HepG2 (cell line): Measurements from ENCODE around the gene ABHD17C. TPM values are rescaled to one million over a fixed set of nuclear protein-coding genes. Genes with fewer than 3 reads are reported as not detected.

Experiments
- ATAC-seq: fragments of 200-7000 bp; cut with Tn5 transposase; 3 replicates; pipeline ENCODE4 v1.9.1; 2020; ENCODE audit warnings: mild to moderate bottlenecking, moderate library complexity
- BruUV-seq: library from RNA; stranded (reverse); fragments of 400-500 nt; replicated peaks from 2 replicates; lab custom pipeline; 2021; lab: Mats Ljungman, UMichigan
- CTCF ChIA-PET: fragments of 300-600 bp; formaldehyde crosslinking; extraction: SDS; loops from one replicate; lab custom pipeline; 2021; ENCODE audit warnings: low total read pairs, inconsistent platforms, low intra/inter-chr PET ratio; lab: Yijun Ruan, JAX
- POLR2A ChIA-PET: fragments of 350-600 bp; sonication (Branson Sonifier 250); formaldehyde crosslinking; loops from one replicate; lab custom pipeline; 2020; ENCODE audit warnings: antibody characterized with exemption, inconsistent platforms; lab: Yijun Ruan, JAX
- DNase-seq: peaks from one replicate; pipeline ENCODE4 v3.0.0-alpha.2; 2015; ENCODE audit warnings: low spot score
- FAIRE-seq: peaks from 3 replicates; lab custom pipeline; 2011; peaks lifted over from hg19 to GRCh38; lab: Jason Lieb, UNC
- H2AFZ ChIP-seq: one replicate; pipeline ENCODE4 v1.6.1; 2011; ENCODE audit warnings: low read length, inconsistent platforms
- H3K27ac ChIP-seq: fragments of 300-600 bp; 3 replicates; pipeline ENCODE4 v1.8.0; 2011; ENCODE audit warnings: mixed run types, mild to moderate bottlenecking, mixed read lengths, low read length, inconsistent platforms; ENCODE audit not compliant: insufficient read depth; ENCODE audit errors: extremely low read length
- H3K27me3 ChIP-seq, 2 experiments: fragments of 200-600 bp in 1 of 2; 2 replicates in 1 of 2; 3 replicates in 1 of 2; pipeline versions ENCODE4 v1.6.0 to v1.8.0; 2011; ENCODE audit warnings: low read length in 2 of 2, mild to moderate bottlenecking in 2 of 2, moderate library complexity in 2 of 2, inconsistent platforms in 1 of 2; ENCODE audit not compliant: insufficient read depth in 2 of 2, control insufficient read depth in 1 of 2
- H3K36me3 ChIP-seq, 2 experiments: fragments of 200-600 bp in 1 of 2; replicated peaks in 1 of 2; 2 replicates in 1 of 2; 3 replicates in 1 of 2; pipeline versions ENCODE4 v1.5.1 to v1.8.0; 2011; ENCODE audit warnings: low read length in 2 of 2, inconsistent platforms in 1 of 2; ENCODE audit not compliant: insufficient read depth in 2 of 2, control insufficient read depth in 1 of 2
- H3K4me1 ChIP-seq: 2 replicates; pipeline ENCODE4 v1.5.1; 2012; ENCODE audit warnings: low read length, inconsistent platforms; ENCODE audit not compliant: insufficient read depth
- H3K4me2 ChIP-seq: 2 replicates; pipeline ENCODE4 v1.6.0; 2011; ENCODE audit warnings: low read depth, low read length, inconsistent platforms
- H3K4me3 ChIP-seq, 3 experiments: fragments of 200-600 bp in 1 of 3; sonication (generic), shearing (Covaris generic) in 1 of 3; replicated peaks in 1 of 3; 2 replicates each; pipeline ENCODE4 v1.5.1; 2011 to 2016; ENCODE audit warnings: low read length in 3 of 3, inconsistent platforms in 2 of 3, low read depth in 2 of 3, mild to moderate bottlenecking in 2 of 3, control low read depth in 1 of 3, mixed read lengths in 1 of 3; ENCODE audit not compliant: insufficient read depth in 1 of 3
- H3K79me2 ChIP-seq: one replicate; pipeline ENCODE4 v1.6.1; 2011; ENCODE audit warnings: low read length, inconsistent platforms; ENCODE audit not compliant: insufficient read depth
- H3K9ac ChIP-seq: 2 replicates; pipeline ENCODE4 v1.6.0; 2011; ENCODE audit warnings: mild to moderate bottlenecking, low read depth, low read length, inconsistent platforms; ENCODE audit not compliant: insufficient read depth
- H3K9me3 ChIP-seq: 2 replicates; pipeline ENCODE4 v1.5.1; 2012; ENCODE audit warnings: mild to moderate bottlenecking, low read length
- H4K20me1 ChIP-seq: 2 replicates; pipeline ENCODE4 v1.6.0; 2011; ENCODE audit warnings: inconsistent platforms, mild to moderate bottlenecking, low read length, moderate library complexity; ENCODE audit not compliant: insufficient read depth
- CENPX ChIP-seq: sonication (generic); formaldehyde crosslinking; IDR thresholded peaks from 2 replicates; pipeline ENCODE4 v1.9.0; 2021; ENCODE audit warnings: mild to moderate bottlenecking, missing genetic modification reagents, moderate library complexity
- CREM ChIP-seq, 2 experiments: sonication (generic) in 1 of 2; formaldehyde crosslinking in 1 of 2; IDR thresholded peaks; 2 replicates each; pipeline versions ENCODE4 v1.4.0 to v1.6.1; 2016 to 2020; ENCODE audit warnings: antibody characterized with exemption in 1 of 2, mild to moderate bottlenecking in 1 of 2, missing genetic modification reagents in 1 of 2
- CTCF ChIP-seq: sonication (generic); formaldehyde crosslinking; IDR thresholded peaks from 2 replicates; pipeline ENCODE4 v1.5.0; 2020; ENCODE audit warnings: mild to moderate bottlenecking, missing genetic modification reagents, moderate library complexity
- HOXA7 ChIP-seq: sonication (generic); formaldehyde crosslinking; IDR thresholded peaks from 2 replicates; pipeline ENCODE4 v1.8.1; 2022; ENCODE audit warnings: mild to moderate bottlenecking, missing genetic modification reagents, moderate library complexity
- RAD21 ChIP-seq: fragments of 450-650 bp; formaldehyde crosslinking; IDR thresholded peaks from 2 replicates; pipeline ENCODE4 v1.5.0; 2020; ENCODE audit warnings: mild to moderate bottlenecking
- SMC3 ChIP-seq: IDR thresholded peaks from 2 replicates; pipeline ENCODE4 v1.6.1; 2011; ENCODE audit warnings: low read length, improper control_type of control experiment
- STAG1 ChIP-seq: sonication (generic); formaldehyde crosslinking; IDR thresholded peaks from 2 replicates; pipeline ENCODE4 v1.4.0; 2020; ENCODE audit warnings: missing genetic modification reagents
- TEAD3 ChIP-seq: optimal IDR thresholded peaks from 2 replicates; pipeline ENCODE3; 2016; ENCODE audit warnings: borderline replicate concordance
- ZBTB20 ChIP-seq: sonication (generic); formaldehyde crosslinking; IDR thresholded peaks from 2 replicates; pipeline ENCODE4 v1.8.1; 2023; ENCODE audit warnings: missing genetic modification reagents, low read depth, mild to moderate bottlenecking, borderline replicate concordance
- ZNF577 ChIP-seq: sonication (generic); formaldehyde crosslinking; IDR thresholded peaks from 2 replicates; pipeline ENCODE4 v1.4.0; 2020; ENCODE audit warnings: mild to moderate bottlenecking, low read depth, missing genetic modification reagents, borderline replicate concordance
- in situ Hi-C: cut with HindIII; loops from 2 replicates; pipeline ENCODE4 v1.10.0; 2017; ENCODE audit warnings: low pct_unique_long_range_greater_than_20kb; ENCODE audit not compliant: extremely low pct_ligation_motif_present
- intact Hi-C: fragments of 100-400 bp; cut with micrococcal nuclease; formaldehyde crosslinking; loops from one replicate; pipeline ENCODE4 v1.10.0; 2022; ENCODE audit not compliant: unreplicated experiment
- polyA plus RNA-seq, 8 experiments: library from polyadenylated mRNA; depleted of rRNA in 3 of 8; stranded (reverse) in 7 of 8; unstranded in 1 of 8; fragments of >200 nt; fragmentation: Illumina TruSeq in 4 of 8; extraction: Trizol in 4 of 8; gene quantifications; 2 replicates each; pipeline versions ENCODE4 v1.2.1 to v1.2.3, GENCODE V29; 2011 to 2016; ENCODE audit warnings: low read depth in 4 of 8, missing spikeins in 1 of 8, mixed read lengths in 1 of 8; ENCODE audit not compliant: insufficient read depth in 1 of 8
- total RNA-seq, 5 experiments: library from RNA; depleted of rRNA; stranded (reverse); fragments of >200 nt; fragmentation: Illumina TruSeq; extraction: Trizol; gene quantifications; 2 replicates each; pipeline ENCODE4 v1.2.3, GENCODE V29; 2016; ENCODE audit warnings: low read depth in 1 of 5

Gene ABHD17C
- total and polyA plus RNA-seq, 2 of the 13 experiments (the other 11 are each of a cell fraction or from before 2014, with no cell fraction given): 2.9 to 3.9 TPM

- TF ChIP-seq ZNF577 (CRISPR knock-in tag) (no peak), CENPX (CRISPR knock-in tag) (no peak), HOXA7 (CRISPR knock-in tag) (no peak)
- TF ChIP-seq, all 625 proteins: peak for 0
Observed at GRCh38 chr15:80659375-80659774, 35.7 kb upstream of the ABHD17C start (continued).

- ATAC-seq (peak; percentile 96), DNase-seq (peak; percentile 42), FAIRE-seq (peak; percentile 76)
- Histone ChIP-seq H3K27me3 (no peaks in the 10 kb centered on the region), H2AFZ (no peak overlapping the region), H3K4me1 (no peaks in the 10 kb centered on the region), H4K20me1 (no peaks in the 10 kb centered on the region), H3K9me3 (no peaks in the 10 kb centered on the region), H3K4me2 (no peak overlapping the region), H3K79me2 (no peaks in the 10 kb centered on the region), H3K27ac (no peak overlapping the region), H3K4me3 (no peak overlapping the region), H3K36me3 (no peaks in the 10 kb centered on the region), H3K9ac (no peak overlapping the region)
- ChIA-PET POLR2A (interaction anchor here (1.0 to 1.1 kb wide), 2 partner anchors 116 to 119 kb away, joined by 3 to 6 read pairs; partner anchors contain the start of gene CEMIP), CTCF (interaction anchor here (0.7 to 2.0 kb wide), 4 partner anchors 116 to 310 kb away, joined by 3 to 17 read pairs (median 7); partner anchors contain the start of gene CEMIP)
- intact Hi-C loops: loop anchor here (1.0 to 2.0 kb wide), 4 partner anchors 93 to 310 kb away; no protein-coding TSS in a partner anchor
- in situ Hi-C loops: loop anchor here (5.0 kb wide), 1 partner anchor 117 kb away; the partner anchor contains the start of gene CEMIP
- TF ChIP-seq CREM (IDR thresholded peaks at IDR 0.05): no peak
- TF ChIP-seq CREM (CRISPR knock-in tag; IDR thresholded peaks at IDR 0.05): no peak
- no peak for TF ChIP-seq ZBTB20 (CRISPR knock-in tag)
- TF ChIP-seq RAD21 (CRISPR knock-in tag): 0 out of 2 replicates have a peak, but pooled peaks have one; percentile 40
- peak; percentile 53 for TF ChIP-seq TEAD3 (CRISPR knock-in tag)
- TF ChIP-seq SMC3: peak; percentile 88
- peak; percentile 78 for TF ChIP-seq STAG1 (CRISPR knock-in tag)
- peak; percentile 77 for TF ChIP-seq CTCF
- no TSS peak for BruUV-seq
Observed at GRCh38 chr15:80660119-80660518, 35.0 kb upstream of the ABHD17C start.
